ENCODE measurements around the gene EIF4E2.

The EIF4E2 gene

DNA sequence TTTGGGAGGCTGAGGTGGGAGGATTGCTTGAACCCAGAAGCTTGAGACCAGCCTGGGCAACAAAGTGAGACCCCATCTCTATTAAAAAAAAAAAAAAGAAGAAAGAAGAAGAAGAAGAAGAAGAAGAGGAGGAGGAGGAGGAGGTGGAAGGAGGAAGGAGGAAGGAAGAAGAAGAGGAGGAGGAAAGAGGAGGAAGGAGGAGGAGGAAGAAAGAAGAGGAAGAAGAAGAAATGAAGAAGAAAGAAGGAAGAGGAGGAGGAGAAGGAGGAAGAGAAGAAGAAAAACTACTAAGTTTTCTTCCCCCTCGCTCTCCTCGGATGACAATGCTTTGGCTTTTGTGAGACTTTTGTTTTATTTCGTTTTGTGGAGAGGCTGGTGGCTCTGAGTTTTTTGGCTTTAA, 52.8 kb downstream of the EIF4E2 start:
- no peaks in the 10 kb centered on the region for H3K9me3 Mint-ChIP-seq
- H3K4me1 Mint-ChIP-seq, result no peaks in the 10 kb centered on the region
- no peaks in the 10 kb centered on the region for H3K36me3 Mint-ChIP-seq (ENCODE audit: low read depth)
- H3K27ac Mint-ChIP-seq, result no peak overlapping the region
- H3K4me3 Mint-ChIP-seq, result no peak overlapping the region
- TF ChIP-seq, protein P1, sequence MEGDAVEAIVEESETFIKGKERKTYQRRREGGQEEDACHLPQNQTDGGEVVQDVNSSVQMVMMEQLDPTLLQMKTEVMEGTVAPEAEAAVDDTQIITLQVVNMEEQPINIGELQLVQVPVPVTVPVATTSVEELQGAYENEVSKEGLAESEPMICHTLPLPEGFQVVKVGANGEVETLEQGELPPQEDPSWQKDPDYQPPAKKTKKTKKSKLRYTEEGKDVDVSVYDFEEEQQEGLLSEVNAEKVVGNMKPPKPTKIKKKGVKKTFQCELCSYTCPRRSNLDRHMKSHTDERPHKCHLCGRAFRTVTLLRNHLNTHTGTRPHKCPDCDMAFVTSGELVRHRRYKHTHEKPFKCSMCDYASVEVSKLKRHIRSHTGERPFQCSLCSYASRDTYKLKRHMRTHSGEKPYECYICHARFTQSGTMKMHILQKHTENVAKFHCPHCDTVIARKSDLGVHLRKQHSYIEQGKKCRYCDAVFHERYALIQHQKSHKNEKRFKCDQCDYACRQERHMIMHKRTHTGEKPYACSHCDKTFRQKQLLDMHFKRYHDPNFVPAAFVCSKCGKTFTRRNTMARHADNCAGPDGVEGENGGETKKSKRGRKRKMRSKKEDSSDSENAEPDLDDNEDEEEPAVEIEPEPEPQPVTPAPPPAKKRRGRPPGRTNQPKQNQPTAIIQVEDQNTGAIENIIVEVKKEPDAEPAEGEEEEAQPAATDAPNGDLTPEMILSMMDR (IDR thresholded peaks at IDR 0.05; ENCODE audit: unreplicated experiment in 3 of 3), result no peak
- H3K27me3 Mint-ChIP-seq (ENCODE audit: low read depth), result peaks cover 19% of the 10 kb centered on the region

DNA sequence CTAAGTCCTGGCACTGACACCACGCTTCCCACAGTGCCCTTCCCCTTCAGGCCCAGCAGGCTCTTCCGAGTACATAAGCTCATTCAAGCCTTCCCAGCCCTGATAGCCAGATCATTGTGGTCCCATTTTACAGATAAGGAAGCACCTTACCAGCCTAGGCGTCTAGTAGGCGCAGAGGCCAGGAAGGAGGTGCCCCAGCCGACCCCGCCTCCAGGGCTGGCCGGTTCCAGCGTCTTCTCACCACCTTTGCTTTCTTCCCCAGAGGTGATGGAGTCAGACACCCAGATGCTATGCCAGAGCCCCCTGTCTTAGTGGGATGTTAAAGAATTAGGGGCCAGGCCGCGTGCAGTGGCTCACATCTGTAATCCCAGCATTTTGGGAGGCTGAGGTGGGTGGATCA, 54.0 kb downstream of the EIF4E2 start:
- TF ChIP-seq, protein P1 (IDR thresholded peaks at IDR 0.05; ENCODE audit: unreplicated experiment in 3 of 3), result no peak
- no peaks in the 10 kb centered on the region for H3K36me3 Mint-ChIP-seq (ENCODE audit: low read depth)
- no peaks in the 10 kb centered on the region for H3K9me3 Mint-ChIP-seq
- peak overlapping the region in 1 of 3 experiments; percentile 6 for H3K4me3 Mint-ChIP-seq
- no peak overlapping the region for H3K27ac Mint-ChIP-seq
- peaks cover 19% of the 10 kb centered on the region for H3K27me3 Mint-ChIP-seq (ENCODE audit: low read depth)
- no peaks in the 10 kb centered on the region for H3K4me1 Mint-ChIP-seq

DNA sequence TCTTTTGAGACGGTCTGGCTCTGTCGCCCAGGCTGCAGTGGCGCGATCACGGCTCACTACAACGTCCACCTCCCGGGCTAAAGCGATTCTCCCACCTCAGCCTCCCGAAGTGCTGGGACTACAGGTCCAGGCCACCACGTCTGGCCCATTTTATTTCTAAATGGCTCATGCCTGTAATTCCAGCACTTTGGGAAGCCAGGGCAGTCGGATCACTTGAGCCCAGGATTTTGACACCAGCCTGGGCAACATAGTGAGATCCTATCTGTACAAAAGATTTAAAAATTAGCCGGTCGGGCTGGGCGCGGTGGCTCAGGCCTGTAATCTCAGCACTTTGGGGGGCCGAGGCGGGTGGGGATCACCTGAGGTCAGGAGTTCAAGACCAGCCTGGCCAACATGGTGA, 56.5 kb downstream of the EIF4E2 start:
- TF ChIP-seq, protein P1 (IDR thresholded peaks at IDR 0.05; ENCODE audit: unreplicated experiment in 3 of 3), result no peak
- no peaks in the 10 kb centered on the region for H3K36me3 Mint-ChIP-seq (ENCODE audit: low read depth)
- H3K27ac Mint-ChIP-seq, result no peak overlapping the region
- H3K4me1 Mint-ChIP-seq, result no peaks in the 10 kb centered on the region
- no peaks in the 10 kb centered on the region for H3K9me3 Mint-ChIP-seq
- no peak overlapping the region for H3K4me3 Mint-ChIP-seq
- peaks cover 11% of the 10 kb centered on the region for H3K27me3 Mint-ChIP-seq (ENCODE audit: low read depth)

DNA sequence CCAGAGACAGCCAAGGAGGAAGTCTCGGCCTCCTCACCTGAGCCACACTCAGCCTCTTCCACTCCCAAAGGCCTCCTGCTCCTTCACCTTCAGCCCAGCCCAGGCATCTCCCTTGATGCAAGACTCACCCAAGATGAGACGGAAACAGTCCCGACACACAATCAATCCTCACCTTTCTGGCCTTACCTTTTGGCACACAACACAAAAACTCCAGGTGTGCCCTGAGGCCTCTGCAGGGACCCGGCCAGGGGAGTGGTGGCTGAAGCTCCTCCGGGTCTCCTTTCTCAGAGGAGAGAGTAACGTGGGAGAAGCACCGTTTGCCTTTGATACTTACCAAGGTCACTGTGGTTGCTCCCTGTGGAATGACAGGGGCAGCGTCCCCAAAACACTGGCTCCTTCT, 59.1 kb downstream of the EIF4E2 start:
- Mint-ChIP-seq H3K36me3 (ENCODE audit: low read depth) (no peaks in the 10 kb centered on the region), H3K27ac (no peak overlapping the region), H3K27me3 (ENCODE audit: low read depth) (peaks cover 9% of the 10 kb centered on the region), H3K4me1 (no peaks in the 10 kb centered on the region), H3K9me3 (no peaks in the 10 kb centered on the region), H3K4me3 (no peak overlapping the region)
- TF ChIP-seq, protein P1 (IDR thresholded peaks at IDR 0.05; ENCODE audit: unreplicated experiment in 3 of 3), result no peak

DNA sequence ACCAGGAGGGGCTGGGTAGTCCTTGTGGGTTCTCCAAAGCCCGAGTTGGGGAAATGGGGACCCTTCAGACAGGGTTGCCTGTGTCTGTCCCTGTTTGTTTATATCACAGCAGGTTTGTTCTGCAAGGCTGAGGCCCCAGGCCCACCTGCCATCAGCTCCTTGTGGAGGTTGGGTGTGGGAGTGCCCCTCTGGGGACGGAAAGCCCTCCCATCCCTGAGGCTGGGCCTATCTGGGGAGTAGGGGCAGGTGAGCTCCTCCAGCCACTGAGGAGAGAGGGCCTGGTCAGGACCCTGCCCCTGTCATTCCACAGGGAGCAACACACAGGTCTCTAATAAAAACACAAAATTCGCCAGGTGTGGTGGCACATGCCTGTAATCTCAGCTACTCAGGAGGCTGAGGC, 59.6 kb downstream of the EIF4E2 start:
- TF ChIP-seq, protein P1 (IDR thresholded peaks at IDR 0.05; ENCODE audit: unreplicated experiment in 3 of 3), result no peak
- Mint-ChIP-seq H3K27me3 (ENCODE audit: low read depth) (peaks cover 9% of the 10 kb centered on the region), H3K9me3 (no peaks in the 10 kb centered on the region), H3K27ac (no peak overlapping the region), H3K4me3 (no peak overlapping the region), H3K36me3 (ENCODE audit: low read depth) (no peaks in the 10 kb centered on the region), H3K4me1 (no peaks in the 10 kb centered on the region)

DNA sequence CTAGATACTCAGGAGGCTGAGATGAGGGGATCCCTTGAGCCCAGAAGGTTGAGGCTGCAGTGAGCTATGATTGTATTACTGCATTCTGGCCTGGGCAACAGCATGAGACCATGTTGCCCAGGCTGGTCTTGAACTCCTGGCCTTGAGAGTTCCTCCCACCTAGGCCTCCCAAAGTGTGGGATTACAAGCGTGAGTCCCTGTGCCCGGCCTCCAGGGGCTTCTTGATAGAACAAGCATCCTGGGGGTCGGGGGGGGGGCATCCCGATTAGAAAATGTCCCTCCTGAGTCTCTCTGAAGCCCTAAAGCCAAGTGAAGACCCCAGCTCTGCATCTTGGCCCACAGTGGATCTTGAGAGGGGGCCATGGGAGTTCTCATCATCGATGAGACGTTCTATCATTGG, 60.6 kb downstream of the EIF4E2 start:
- TF ChIP-seq, protein P1 (IDR thresholded peaks at IDR 0.05; ENCODE audit: unreplicated experiment in 3 of 3), result no peak

More for the DNA sequence above, 60.6 kb downstream of the EIF4E2 start:
- Mint-ChIP-seq H3K9me3 (no peaks in the 10 kb centered on the region), H3K4me3 (no peak overlapping the region), H3K27me3 (ENCODE audit: low read depth) (peaks cover 9% of the 10 kb centered on the region), H3K4me1 (no peaks in the 10 kb centered on the region), H3K27ac (no peak overlapping the region), H3K36me3 (ENCODE audit: low read depth) (no peaks in the 10 kb centered on the region)
